HG03342 (cell line): ENCODE measurements around the gene COX4I2.
"Not testable (repeated sequence)": the region's sequence is repeated elsewhere in the genome, so short reads cannot be mapped to it uniquely, and the experiment has no call there.

Source experiments
- ATAC-seq: cut with Tn5 transposase; IDR thresholded peaks from one replicate; pipeline ENCODE4 v1.9.1; 2021; ENCODE audit warnings: mild to moderate bottlenecking, moderate library complexity; ENCODE audit not compliant: unreplicated experiment

Gene COX4I2

DNA sequence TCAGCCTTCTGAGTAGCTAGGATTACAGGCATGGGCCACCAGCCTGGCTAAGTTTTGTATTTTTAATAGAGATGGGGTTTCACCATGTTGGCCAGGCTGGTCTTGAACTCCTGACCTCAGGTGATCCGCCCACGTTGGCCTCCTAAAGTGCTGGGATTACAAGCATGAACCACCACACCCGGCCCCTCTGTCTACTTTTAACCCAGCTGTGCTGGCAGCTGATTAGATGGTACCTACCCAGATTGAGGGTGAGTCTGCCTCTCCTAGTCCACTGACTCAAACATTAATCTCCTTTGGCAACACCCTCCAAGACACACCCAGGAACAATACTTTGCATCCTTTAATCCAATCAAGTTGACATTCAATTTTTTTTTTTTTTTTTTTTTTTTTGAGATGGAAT lies 10.4 kb downstream of the COX4I2 start:
- ATAC-seq: not testable (repeated sequence)

DNA sequence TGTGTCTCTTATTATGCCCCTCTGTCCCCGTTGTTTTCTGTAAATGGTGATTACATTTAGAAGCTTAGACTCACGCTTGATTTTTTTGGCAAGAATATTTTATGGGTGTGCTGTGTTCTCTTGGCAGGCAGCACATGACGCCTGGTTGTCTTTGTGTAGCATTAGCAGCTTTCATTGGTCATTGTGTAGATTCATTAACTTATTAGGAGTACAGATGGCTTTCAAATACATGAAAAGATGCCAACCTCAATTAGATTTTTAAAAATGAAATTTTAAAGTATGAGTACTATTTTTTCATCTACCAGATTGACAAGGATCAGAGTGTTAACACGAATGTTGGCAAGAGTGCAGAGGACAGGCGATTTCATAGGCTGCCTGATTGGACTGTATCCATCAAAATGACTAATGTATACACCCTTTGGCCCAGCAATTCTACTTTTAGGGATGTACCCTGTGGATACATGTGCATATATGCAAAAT lies 15.2 kb downstream of the COX4I2 start:
- ATAC-seq: no peak

DNA sequence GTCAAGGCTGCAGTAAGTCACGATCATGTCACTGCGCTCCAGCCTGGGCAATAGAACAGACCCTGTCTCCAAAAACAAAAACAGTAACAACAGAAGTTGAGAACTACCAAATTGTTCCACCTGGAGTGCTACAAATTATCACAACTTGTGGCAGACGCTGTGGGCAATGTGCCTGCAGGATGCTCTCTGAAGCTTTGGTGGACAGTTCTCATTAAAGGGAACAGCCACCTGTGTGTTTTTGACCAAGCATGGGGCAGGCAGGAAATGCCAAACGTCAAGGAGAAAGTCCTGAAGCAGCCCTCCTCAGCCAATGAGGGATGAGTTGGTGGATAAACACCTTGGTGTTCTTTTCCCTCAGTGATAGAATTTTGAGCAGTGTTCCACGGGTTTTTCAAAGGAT lies 15.8 kb downstream of the COX4I2 start:
- ATAC-seq: no peak

DNA sequence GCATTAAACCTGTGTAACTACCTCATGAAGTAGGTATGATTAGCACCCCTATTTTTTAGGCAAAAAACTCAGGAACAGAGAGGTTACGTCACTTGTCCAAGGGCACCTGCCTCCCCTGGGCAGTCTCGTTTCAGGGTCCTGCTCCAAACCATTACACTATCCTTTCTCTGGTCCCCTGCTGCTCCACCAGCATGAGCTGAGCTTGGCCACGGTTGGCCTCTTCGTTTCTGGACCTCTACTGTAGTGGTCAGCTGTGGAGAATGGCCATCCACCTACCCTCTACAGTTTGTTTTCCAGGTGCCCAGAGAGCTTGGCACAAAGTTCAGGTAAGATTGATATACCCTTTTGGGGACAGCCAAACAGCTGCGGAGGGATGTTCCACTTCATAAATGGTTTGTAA lies 16.8 kb downstream of the COX4I2 start:
- ATAC-seq: no peak

DNA sequence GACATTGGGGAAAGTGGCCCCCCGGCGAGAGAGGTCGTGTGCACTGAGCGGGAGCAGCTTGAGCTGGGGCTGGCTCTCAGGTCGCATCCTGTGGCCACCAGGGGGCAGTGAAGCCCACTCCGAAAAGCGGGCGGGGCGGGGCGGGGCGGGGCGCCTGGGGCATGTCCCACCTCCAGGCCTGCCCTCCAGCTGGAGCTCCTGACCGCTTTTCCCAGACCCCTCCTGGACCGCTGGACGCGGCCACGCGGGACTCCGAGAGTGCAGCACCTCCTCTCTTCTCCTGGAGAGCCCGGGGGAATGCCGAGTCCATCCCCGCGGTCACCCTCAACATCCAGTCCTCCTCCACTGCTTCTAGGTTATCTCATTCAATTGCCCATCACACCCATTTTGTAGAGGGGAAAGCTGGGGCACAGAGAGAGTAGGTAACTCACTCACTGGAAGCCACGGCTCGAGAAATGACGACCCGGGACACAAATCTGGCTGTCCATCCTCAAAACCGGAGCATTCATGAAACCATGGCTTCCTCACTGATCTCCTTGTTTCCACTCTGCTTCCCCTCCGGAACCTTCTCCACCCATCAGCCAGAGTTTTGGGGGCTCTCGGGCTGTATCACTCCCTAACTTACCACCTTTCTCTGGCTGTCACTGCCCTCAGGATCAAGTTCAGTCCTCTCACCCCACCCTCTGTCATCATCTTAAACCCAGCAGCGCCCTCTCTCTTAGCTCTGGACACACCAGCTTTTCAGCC lies 24.1 kb downstream of the COX4I2 start:
- ATAC-seq: peak; percentile 58

DNA sequence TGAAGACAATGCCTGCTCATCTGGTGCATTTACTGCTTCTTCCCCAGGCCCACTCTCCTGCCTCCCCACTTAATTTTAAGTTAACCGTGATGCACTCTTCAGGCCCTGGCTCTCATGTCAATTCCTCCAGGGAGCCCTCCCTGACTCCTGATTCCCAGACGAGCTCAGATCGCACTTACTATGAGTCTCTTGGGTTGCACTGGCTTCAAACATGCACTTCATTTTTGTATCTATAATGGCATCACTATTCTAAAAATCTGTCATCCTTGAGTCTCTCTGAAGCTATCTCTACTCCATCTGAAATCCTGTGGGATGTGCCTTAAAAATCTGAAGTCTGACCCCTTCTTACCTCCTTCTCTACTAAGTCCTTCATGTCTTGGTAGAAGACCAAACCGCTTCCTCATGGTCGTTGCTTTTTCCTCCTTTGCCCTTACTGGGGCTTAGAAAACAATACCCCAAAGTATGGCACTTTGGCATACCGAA lies 24.7 kb downstream of the COX4I2 start:
- ATAC-seq: no peak

DNA sequence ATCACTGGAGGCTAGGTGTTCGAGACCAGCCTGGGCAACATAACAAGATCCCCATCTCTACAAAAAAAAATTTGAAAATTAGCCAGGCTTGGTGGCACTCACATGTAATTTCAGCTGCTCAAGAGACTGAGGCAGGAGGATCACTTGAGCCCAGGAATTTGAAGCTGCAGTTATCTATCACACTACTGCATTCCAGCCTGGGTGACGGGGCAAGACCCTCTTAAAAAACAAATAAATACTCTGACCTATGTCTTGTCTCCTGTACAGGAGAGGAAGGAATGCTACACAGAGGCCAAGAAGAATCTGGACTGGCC lies 25.8 kb downstream of the COX4I2 start:
- no peak for ATAC-seq

DNA sequence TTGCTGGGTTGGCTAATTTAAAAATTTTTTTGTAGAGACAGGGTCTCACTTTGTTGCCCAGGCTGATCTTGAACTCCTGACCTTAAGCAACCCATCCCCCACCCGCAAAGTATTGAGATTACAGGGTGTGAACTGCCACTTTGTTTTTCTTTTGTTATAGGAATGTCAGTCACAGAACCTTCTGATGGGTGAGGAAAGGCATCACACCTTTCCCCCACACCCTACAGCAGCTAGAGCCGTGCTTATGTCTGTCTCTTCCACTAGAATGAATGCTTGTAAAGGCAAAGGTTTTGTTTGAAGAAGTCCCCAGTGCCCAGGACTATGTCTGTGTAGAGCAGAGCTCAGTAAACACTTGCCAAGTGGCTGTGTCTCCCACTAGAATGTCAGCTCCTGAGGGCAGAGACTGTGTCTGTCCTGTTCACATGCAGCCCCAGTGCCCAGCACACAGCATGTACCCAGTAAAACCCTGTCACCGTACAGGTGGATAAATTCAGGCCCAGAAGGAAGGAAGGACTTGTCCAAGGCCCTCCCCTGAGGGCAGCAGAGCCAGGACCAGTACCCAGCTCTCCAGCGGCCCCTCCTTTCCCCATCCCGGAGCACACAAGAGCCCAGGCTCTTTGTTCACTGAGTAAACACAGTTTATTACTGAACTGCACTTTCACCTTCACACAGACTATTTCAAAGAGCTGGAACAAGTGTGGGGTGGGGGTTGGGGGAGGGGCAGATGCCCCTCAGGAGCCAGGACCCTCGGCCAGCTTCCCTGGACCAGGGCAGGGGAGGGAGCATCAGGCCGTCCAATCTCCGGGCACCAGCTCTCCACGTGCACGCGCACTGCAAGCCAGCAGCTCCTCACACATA lies 26.4 kb downstream of the COX4I2 start:
- ATAC-seq: no peak

DNA sequence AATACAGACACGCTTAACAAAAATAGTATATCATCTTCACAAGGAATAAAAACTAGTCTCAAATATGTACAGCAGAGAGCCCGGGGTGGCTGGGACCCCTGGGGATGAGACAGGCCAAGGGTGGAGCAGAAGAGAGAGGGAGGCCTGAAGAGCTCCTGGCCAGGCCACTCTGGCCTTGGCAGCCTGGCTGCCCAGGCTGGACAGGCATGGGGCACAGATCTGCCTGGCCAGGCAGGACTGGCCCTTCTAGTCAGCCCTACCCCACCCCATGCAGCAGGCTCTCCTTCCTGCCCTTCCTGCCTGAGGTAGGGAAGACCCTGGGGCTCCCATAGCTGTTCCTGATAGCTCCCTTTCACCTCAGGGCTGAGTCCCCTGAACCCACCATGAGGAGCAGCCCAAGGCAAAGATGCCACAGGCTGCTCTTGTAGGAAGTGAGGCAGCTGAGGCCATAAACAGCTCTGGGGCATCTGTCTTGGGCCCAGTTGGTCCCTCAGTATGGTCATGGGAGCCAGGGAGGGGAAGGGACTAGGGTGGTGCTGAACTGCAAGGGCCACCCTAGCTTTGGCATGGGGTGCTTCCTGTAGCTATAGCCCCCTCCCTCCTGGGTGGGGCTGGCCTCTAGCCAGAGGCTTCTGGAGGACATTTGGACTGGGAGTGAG lies 27.1 kb downstream of the COX4I2 start:
- ATAC-seq: no peak

DNA sequence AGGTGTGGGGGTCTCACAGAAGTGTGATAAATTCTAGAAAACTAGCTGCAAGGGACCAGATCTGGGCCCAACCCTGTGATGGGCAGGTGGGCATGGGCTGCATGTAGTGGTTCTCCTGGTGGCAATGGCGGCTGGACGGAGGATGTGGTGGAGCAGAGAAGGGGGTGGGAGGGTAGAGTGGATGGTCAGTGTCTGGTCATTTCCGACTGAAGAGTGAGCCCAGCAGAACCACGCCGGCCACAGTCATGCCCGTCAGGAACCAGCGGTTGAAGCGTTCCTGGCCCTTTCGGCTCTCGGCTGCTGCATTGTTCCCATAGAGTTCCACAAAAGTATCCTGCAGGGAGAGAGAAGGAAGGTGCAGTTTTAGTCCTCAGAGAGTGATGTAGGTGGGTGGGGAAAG lies 28.0 kb downstream of the COX4I2 start:
- no peak for ATAC-seq

DNA sequence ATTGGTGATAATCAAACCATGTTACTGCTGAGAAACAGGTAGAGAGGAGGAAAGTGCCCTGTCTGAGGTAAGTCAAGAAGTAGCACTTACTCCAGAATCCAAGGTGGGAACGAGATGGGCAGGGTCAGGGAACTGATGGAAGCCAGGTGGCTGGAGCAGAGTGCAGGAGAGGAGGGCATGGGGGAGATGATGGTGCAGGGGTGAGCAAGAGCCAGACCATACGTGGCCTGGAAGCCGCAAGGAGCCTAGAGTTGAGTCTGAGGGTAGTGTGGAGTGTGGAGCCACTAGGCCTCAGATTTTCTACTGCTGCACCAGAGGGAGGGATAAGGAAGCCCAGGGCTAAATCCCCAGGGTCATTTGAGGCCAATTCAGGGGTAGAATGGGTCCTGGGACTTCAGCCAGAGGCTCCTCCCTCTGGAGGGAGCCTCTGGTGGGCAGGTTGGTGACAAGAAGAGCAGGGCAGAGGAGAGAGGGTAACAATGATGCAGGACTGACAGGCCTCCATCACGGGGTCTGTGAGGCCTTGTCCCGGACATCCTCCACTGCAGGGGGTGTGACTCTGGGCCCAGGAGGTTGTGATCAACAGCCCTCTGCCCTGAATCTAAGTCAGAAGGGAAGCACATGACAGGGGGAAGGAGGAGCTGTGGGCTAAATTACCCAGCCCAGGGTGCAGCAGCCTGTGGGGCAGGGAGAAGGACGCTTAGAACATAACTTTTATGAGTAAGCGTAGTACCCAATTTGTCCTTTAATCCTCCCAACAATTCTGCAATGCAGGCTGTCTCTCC lies 28.7 kb downstream of the COX4I2 start:
- no peak for ATAC-seq

DNA sequence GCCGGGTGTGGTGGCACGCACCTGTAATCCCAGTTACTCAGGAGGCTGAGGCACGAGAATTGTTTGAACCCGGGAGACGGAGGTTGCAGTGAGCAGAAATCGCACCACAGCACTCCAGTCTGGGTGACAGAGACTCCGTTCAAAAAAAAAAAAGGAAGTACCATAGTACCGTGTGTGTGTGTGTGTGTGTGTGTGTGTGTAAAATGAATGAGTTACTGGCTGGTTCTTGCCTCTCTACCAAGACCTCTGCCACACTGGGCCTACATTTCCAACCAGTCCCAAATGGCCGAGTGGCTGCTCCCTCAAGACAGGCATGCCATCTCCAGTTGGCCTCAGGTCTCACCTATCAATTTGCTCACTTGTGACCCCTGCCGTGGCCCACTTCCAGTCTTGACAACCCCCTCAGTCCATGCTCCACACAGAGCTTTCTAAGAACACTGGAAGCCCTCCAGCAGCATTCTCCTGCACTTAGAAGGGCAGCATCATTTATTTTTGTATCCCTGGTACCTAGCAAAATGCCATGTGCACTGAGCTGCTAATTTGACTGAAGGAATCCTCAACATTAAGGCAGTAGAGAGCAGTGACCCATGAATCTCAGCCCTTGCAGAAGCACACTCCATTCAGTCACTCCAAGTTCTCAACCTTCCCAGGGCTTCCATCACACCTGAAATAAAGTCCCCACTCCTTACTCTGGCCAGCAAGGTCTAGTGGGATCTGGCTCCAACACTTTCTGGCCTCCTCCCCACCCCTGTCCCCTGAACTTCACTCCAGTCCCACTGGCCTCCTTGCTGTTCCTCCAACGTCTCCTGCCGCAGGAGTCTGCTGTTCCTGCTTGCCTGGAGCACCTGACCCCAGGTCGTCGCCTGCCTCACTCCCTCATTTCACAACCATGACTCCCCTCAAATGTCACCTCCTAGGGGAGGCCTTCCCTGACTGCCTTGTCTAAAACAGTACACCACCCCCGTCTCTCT lies 29.9 kb downstream of the COX4I2 start:
- no peak for ATAC-seq

DNA sequence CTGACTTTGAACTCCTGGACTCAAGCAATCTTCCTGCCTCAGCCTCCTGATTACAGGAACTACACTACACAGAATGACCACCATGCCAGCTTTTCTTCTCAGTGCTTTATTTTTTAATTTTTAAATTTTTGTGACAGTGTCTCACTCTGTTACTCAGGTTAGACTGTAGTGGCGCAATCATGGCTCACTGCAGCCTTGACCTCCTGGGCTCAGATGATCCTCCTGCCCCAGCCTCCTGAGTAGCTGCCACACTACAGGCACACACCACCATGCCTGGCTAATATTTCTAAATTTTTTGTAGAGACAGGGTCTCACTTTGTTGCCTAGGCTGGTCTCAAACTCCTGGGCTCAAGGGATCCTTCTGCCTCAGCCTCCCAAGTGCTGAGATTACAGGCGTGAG lies 31.2 kb downstream of the COX4I2 start:
- not testable (repeated sequence) for ATAC-seq

DNA sequence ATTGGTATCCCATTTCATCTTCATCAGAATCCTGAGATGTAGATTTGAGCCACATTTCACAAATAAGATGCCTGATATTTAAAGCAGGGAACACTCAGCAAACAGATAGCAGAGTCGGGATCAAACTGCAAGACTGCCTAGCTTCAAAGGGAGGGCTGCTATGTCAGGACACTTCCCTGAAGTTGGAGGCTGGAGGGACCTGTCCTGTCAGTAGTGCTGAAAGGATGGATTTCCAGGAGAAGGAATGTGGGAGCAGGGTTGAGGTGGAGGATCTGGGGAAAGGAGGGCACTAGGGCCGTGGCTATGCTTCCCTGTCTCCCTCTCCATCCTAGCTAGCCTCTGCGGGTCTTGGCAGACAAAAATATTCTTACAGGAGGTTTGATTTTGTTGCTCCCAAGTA lies 32.2 kb downstream of the COX4I2 start:
- no peak for ATAC-seq

DNA sequence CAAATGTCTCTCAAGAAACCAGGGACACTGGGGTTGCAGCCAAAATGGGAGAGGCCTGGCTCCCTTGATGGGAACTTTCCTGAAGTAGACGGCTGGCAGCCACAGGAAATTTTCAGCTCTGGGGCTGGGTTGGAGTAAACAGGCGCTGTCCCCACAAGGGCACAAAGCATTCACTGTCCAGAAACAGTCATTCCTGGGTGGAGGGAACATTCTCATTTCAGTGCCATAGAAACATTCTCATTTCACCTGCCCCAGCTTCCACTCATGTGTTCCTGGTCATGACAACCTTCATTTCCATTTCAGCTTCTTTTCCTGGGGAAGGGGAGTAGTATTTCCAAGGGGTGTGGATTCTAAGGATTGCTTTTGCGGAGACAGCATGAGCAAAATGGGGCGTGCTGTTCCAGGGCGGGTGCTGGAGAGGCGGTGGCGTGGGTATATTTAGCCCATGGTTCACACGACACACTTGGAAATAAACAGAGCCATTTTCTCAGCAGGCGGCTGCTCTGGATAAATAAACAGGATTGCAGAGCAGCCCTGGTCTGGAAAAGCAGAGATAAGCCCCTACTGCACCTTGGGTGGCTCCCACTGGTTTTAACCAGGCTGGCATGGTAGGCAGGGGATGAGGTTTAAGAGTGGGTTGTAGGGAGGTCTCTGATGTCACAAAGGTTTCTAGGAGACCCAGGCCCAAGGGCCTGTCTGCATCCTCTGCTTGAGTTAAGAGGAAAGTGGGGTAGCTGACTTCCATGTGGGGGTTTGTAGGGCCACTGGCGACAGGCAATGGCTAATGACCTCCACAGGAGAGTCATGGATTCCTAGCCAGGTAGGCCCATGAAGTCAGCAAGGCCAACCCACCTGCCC lies 32.9 kb downstream of the COX4I2 start:
- ATAC-seq: no peak

DNA sequence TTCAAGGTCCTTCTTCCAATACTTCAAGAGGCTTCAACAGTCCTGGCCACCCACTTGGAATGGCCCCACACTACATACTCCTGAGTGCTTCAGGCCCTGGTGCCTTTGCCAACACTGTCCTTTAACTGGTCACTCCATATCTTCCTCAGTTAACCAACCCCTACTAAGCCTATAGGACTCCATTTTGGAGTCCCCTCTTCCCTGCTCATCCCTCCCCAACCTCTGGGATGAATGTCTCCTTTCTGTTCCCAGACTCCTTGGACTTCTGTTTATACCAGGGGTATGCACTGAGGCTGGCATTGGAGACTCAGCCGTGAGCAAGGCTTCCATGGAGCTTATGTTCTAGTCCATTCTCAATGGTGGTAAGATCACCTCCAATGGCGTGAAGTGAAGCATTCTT lies 33.6 kb downstream of the COX4I2 start:
- no peak for ATAC-seq

DNA sequence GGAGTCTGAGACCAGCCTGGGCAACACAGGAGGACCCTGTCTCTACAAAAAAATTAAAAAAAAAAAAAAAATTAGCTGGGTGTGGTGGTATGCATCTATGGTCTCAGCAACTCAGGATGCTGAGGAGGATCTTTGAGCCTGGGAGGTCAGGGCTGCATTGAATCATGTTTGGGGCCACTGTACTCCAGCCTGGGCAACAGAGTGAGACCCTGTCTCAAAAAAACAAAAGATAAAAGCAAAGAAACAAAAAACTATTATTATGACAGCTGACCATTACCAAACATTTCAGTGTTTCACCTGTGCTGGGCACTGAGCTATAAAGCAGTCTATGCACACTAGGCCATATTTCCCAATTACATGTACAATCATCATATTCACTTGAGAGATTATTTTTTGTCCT lies 35.7 kb downstream of the COX4I2 start:
- ATAC-seq: no peak

DNA sequence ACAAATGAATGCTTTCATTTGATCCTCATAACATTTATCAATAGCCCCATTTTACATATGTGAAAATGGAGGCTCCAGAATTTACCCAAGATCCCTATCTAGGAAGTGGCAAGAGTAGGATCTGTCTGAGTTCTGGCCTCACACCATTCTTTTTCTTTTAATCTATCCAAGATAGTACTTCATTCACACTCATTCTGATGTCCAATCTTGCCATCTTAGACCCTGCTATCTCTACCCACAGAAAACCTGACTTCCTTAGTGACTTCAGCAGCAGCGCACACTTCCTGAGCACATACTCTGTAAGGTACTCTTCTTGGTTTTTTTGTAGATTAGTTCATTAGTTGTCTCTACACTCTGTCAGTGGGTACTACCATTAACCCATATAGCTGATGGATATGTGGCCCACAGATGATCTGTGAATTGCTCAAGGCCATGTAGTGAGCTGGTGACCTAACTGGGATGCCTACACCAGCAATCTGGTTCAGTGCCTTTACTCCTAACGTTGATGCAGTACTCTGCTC lies 36.3 kb downstream of the COX4I2 start:
- ATAC-seq: no peak
